HG03460 (cell line): ENCODE results near the gene ZNF554.

ENCODE experiments used
- ATAC-seq: cut with Tn5 transposase; IDR thresholded peaks from one replicate; pipeline ENCODE4 v1.9.1; 2021; ENCODE audit not compliant: unreplicated experiment

ZNF554 gene

GRCh38 chr19:2819540-2820111 is at the start of gene ZNF554:
ZNF554 (plus strand) TSS chr19:2819868; CDS start chr19:2820072, 204 bp downstream.
- ATAC-seq = peak; percentile 90

DNA sequence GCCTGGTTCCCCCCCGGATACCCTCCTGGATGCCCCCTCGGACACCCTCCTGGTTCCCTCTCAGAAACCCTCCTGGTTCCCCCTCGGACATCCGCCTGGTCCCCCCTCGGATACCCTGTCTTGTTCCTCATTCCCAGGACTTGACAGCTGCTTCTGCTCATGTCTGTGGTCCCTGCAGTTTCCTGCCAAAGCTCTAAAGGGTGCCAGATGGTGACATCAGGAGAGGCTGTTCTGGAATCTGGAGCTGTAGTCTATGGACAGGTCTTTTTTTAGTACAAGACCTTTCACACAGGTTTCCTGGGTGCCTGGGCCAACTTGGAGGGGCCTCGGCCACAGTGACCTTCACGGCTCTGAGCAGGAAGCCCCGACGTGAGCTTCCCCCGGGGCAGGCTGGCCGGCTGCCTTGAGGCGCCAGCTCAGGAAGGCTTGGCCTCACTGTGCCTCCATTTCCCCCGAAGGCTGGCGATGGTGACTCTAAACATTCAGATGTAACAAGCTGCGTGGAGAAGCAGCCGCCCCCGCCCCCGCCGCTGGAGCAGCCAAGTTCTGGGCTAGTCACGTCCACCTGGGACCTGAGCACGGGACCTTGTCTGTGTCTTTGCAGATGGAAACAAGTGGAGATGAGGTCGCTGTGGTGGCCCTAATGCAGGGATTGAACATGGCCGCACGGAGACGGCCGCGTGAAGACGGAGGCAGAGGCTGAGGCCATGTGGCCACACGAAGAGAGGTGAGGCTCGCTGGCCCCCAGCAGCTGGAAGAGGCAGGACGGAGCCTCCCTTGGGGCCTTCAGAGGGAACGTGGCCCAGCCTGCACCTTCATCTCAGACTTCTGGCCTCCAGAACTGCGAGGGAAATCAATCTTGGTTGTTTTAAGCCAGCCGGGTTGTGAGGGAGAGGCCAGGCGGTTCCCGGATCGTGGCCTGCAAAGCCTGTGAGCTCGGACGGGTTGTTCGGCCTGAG is 49.3 kb upstream of the ZNF554 start:
- ATAC-seq = no peak

DNA sequence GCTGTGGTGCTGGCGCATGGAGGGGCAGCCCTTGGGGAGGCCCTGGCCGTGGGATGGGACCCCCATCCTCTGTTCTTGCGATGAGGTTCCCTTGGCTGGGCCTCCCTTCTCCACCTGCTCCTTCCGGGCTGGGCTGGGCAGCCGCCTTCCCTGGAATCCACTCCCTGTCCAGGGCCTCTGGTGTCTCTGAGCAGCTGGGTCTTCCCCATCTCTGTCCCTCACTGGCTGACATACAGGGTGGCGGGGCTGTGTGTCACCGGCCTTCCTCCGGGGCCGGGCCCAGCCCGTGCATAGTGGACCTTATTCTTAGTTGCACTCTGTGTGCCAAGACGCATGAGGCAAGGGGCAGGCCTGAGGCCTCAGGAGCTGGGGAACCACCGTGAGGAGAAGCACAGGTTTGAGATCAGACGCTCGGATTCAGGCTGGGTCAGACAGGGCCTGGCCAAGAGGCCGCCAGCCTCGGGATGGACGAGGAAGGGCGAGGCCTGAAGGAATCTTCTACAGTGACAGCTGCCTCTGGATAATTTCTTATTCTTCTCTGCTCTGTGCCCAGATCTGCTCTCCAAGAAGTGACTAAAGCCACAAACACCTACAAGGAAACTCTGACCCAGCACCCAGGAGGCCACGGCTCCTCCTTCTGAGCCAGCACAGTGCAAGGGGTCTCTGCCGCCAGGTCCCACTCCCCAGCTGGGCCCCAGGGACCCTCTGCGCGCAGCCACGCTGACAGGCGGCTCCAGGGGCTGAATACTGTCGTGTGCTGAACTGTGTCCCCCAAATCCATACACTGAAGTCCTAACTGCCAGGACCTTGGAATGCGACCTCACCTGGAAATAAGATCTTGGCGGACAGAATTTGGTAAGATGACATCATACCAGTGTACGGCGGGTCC is 47.6 kb upstream of the ZNF554 start:
- ATAC-seq = no peak

- no peak for ATAC-seq
Observed at GRCh38 chr19:2774083-2774679, 45.5 kb upstream of the ZNF554 start.

GRCh38 chr19:2774953-2775555 is 44.6 kb upstream of the ZNF554 start:
- no peak for ATAC-seq

- no peak for ATAC-seq
Observed at GRCh38 chr19:2775556-2776430, 43.9 kb upstream of the ZNF554 start.

- ATAC-seq = no peak
Observed at GRCh38 chr19:2777952-2778683, 41.5 kb upstream of the ZNF554 start.

DNA sequence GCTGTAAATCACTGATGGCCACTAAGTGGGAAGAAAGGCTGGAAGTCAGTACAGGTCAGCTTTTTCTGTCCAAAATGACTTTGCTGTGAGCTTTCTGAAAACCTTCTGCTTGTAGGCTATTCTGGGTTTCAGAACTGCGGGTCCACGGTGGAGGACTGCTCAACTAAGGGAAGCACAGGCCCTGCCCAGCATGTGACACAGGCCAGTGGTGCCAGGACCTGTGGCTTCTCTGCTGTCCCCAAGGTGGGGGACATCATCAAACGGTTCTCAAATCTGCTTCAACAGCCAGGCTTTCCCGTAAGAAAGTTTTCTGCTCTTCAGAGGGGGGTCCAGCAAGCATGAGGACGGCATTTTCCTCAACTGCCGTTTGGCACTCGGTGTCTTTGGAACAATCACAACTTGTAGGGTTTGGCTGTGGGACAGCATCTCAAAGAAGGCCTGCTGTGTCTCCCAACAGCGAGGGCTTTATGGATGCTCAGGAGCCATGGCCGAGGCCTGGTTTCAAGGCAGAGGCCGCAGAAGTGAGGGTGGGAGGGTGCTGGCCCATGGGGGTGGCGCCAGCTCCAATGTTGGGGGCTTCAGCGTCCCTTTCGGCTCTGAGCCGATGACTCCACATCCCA is 40.4 kb upstream of the ZNF554 start:
- no peak for ATAC-seq

DNA sequence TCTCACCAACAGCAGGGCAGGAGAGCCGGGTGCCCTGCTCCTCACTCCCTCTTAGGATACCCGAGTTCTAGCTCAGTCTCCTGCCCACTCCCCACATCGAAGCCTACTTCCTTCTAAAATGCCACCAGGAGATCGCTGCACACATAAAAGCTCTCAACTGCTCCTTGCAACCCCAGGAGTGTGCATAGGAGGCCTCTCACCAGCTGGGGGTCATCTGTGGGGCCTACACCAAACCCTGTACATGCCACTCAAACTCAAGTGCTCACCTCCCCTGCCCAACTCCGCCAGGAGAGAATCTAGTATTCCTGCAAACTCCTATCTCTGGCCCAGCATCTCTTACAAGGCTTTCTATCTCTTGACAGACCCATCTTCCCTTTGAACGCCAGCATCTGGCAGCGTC is 39.4 kb upstream of the ZNF554 start:
- ATAC-seq = no peak

- no peak for ATAC-seq
Observed at GRCh38 chr19:2782329-2782935, 37.2 kb upstream of the ZNF554 start.

DNA sequence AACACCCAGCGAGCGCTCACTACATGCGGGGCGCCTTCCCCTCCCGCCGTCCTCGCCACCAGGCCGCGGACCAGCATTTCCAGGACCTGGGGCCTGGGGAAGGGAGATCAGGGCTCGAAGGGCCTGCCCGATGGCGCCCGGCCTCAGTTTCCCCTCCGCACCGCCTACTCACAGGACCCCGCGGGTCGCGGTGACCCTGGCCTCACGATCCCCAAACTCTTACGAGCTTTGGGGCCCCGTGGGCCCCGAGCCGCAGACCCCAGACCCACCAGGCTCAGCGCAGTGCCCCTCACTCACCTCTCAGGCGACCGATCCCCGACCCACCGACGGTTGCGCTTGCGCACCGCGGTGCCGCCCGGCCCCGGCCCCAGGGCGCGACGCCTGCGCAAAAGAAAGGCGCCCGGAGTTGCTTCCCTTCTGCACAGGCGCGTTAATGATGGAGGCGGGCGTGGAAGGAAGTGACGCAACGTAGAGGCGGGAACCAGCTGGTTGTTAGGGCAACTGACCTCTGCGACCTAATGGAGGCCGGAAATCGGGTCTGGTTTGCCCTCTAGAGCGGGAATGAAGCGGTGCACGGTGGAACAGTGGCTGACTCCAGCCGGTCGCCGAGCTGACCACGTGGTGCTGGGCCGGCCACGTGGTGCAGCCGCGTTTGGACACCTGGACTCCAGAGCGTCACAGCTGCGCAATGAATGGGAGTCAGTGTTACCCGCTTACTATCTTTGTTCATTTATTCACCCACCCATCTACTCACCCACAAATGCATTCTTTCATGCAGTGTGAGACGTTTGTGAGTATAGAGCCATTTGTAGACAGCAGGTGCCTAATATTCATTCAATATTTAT is 36.5 kb upstream of the ZNF554 start, which contains the start of gene SGTA:
Gene SGTA (minus strand): TSS at position 338 of the 845 bp plus-strand sequence. CDS start 14,205 bp downstream, outside the sequence.
- ATAC-seq = peak; percentile 62

DNA sequence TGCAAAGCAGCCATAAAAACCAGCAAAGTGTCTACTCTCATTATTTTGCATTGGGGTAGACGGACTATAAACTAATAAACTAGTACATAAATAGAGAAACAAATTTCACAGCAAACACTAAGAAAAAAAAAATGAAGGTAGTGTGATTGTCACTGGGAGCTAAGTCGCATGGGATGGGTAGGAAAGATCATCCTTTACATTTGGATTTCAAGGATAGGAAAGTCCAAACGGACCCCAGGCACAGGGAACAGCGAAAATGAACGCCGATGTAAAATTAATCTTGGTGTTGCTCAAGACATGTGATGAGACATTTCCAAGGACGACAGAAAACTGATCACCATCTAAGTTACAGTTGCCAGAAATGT is 35.9 kb upstream of the ZNF554 start:
- no peak for ATAC-seq

DNA sequence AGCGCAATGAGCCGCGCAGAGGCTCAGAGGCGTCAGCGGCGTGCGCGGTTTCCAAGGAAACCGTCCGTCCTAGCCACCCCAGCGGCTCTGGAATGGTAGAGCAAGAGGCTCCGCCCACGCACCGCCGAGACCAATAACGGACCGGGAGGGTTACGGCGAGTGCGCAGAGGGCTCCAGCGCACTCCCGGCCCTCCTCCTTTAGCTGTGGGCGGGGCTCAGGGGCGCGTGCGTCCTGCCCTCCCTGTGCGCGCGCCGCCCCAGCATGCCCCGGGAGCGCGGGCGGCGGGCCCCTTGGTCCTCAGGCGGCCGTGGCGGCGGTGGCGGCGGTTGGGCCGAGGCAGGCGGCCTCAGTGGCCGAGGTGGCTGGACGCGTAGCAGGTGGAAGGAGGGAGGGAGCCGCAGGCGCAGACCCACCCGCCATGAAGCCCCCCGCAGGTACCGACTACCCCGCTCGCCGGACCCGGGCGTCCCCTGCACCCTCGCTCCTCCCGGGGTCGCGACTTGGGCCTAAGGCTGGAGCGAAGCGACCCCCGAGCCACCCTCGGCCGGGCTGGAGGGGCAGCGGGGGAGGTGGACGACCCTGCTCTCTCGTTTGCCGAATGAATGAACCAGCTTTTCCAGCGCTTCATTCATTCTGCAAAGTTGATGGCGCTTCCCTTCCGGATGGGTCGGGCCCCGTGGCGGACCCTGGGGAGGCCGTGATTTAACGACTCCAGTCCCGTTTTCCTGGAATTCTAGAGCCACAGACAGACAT is 34.2 kb upstream of the ZNF554 start, which contains the start of gene THOP1:
Gene THOP1 (plus strand): TSS at position 260 of the 754 bp plus-strand sequence. CDS start 160 bp downstream, at position 420.
- ATAC-seq = peak; percentile 49

DNA sequence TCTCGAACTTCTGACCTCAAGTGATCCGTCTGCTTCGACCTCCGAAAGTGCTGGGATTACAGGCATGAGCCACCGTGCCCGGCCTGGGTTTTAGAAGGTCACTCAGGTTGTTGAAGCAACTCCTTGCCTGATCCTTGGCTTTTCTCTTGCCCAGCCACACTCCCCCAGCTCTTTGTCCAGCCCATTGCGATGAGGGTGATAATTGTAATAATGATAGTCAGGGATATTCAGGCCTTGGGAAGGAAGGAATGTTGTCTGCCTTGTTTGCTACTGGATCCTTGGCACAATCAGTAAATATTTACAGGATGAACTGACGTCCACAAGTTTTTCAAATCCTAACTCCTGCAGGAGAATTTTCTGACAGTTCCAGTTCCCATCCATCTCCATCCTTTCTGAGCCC is 32.6 kb upstream of the ZNF554 start:
- no peak for ATAC-seq

GRCh38 chr19:2788237-2788636 is 31.4 kb upstream of the ZNF554 start:
- no peak for ATAC-seq

DNA sequence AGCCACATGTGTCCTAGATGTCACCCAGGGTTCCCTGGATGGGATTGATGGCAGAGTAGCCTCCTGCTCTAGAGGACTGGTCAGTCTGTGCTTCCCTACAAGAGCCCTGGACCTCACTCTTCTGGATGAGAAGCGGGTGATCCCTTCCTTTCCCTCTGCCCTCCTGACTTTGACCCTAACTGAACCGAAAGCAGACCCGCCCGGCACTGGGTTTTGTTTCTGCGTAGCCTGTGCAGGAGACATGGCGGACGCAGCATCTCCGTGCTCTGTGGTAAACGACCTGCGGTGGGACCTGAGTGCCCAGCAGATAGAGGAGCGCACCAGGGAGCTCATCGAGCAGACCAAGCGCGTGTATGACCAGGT is 29.5 kb upstream of the ZNF554 start:
- no peak for ATAC-seq
